SK-N-SH treated with all-trans-retinoic acid at 6 μM for 48 hours (cell line): ENCODE data around the gene KIF18A.

Source experiments
- ARNTL ChIP-seq: fragments of 450-650 bp; formaldehyde crosslinking; IDR thresholded peaks from 2 replicates; pipeline ENCODE4 v1.5.0; 2020; ENCODE audit warnings: low read depth, mild to moderate bottlenecking, moderate library complexity, borderline replicate concordance
- BACH2 ChIP-seq: fragments of 250-450 bp; sonication (Bioruptor Pico); IDR thresholded peaks from 2 replicates; pipeline ENCODE4 v1.9.0; 2021; ENCODE audit warnings: mild to moderate bottlenecking, borderline replicate concordance
- GLIS3 ChIP-seq: fragments of 250-450 bp; sonication (Bioruptor Pico); IDR thresholded peaks from 2 replicates; pipeline ENCODE4 v1.5.0; 2020; ENCODE audit warnings: mild to moderate bottlenecking, moderate library complexity
- ISL1 ChIP-seq: fragments of 250-450 bp; sonication (Bioruptor Pico); IDR thresholded peaks from 2 replicates; pipeline ENCODE4 v2.1.2; 2022; ENCODE audit warnings: mild to moderate bottlenecking, moderate library complexity
- PATZ1 ChIP-seq: fragments of 250-450 bp; sonication (Bioruptor Pico); IDR thresholded peaks from 2 replicates; pipeline ENCODE4 v1.8.0; 2020; ENCODE audit warnings: mild to moderate bottlenecking, moderate library complexity, borderline replicate concordance
- TCF4 ChIP-seq: fragments of 250-450 bp; sonication (Bioruptor Pico); IDR thresholded peaks from 2 replicates; pipeline ENCODE4 v1.8.0; 2021; ENCODE audit warnings: mild to moderate bottlenecking, moderate library complexity, borderline replicate concordance
- ZFP3 ChIP-seq: fragments of 250-450 bp; sonication (Bioruptor Pico); IDR thresholded peaks from 2 replicates; pipeline ENCODE4 v1.5.0; 2020; ENCODE audit warnings: mild to moderate bottlenecking, moderate library complexity
- ZFP30 ChIP-seq: fragments of 450-650 bp; formaldehyde crosslinking; IDR thresholded peaks from 2 replicates; pipeline ENCODE4 v1.5.0; 2022; ENCODE audit warnings: mild to moderate bottlenecking, moderate library complexity
- ZNF70 ChIP-seq: fragments of 450-650 bp; formaldehyde crosslinking; IDR thresholded peaks from 2 replicates; pipeline ENCODE4 v1.5.0; 2020; ENCODE audit warnings: mild to moderate bottlenecking, moderate library complexity
- ZNF8 ChIP-seq: fragments of 450-650 bp; formaldehyde crosslinking; IDR thresholded peaks from 2 replicates; pipeline ENCODE4 v1.5.0; 2020; ENCODE audit warnings: mild to moderate bottlenecking, moderate library complexity
- TF ChIP-seq, protein P1 (sequence below): fragments of 250-450 bp; sonication (Bioruptor Pico); IDR thresholded peaks from 2 replicates; pipeline ENCODE4 v1.5.1; 2021; ENCODE audit warnings: mild to moderate bottlenecking, moderate library complexity

GRCh38 chr11:28092786-28093185 lies 15.2 kb downstream of the KIF18A start:
- TF ChIP-seq ZFP3 (CRISPR knock-in tag) (no peak), ZNF70 (CRISPR knock-in tag) (no peak), ZFP30 (CRISPR knock-in tag) (no peak), BACH2 (no peak), PATZ1 (CRISPR knock-in tag) (no peak), ZNF8 (no peak), GLIS3 (no peak), TCF4 (no peak), ISL1 (CRISPR knock-in tag) (no peak), ARNTL (CRISPR knock-in tag) (no peak)
- TF ChIP-seq, protein P1, sequence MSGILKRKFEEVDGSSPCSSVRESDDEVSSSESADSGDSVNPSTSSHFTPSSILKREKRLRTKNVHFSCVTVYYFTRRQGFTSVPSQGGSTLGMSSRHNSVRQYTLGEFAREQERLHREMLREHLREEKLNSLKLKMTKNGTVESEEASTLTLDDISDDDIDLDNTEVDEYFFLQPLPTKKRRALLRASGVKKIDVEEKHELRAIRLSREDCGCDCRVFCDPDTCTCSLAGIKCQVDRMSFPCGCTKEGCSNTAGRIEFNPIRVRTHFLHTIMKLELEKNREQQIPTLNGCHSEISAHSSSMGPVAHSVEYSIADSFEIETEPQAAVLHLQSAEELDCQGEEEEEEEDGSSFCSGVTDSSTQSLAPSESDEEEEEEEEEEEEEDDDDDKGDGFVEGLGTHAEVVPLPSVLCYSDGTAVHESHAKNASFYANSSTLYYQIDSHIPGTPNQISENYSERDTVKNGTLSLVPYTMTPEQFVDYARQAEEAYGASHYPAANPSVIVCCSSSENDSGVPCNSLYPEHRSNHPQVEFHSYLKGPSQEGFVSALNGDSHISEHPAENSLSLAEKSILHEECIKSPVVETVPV: no peak
